DND-41 (cell line): ENCODE data around the gene MIB1.

Experiments used
- ATAC-seq: fragments of 200-7000 bp; cut with Tn5 transposase; 3 replicates; pipeline ENCODE4 v1.9.1; 2021; ENCODE audit warnings: low read depth; ENCODE audit not compliant: insufficient read depth
- DNase-seq: peaks from one replicate; pipeline ENCODE4 v3.0.0-alpha.2; 2020
- H2AFZ ChIP-seq: 2 replicates; pipeline ENCODE4 v1.6.0; 2012; ENCODE audit warnings: low read depth, low read length
- H3K27ac ChIP-seq: 2 replicates; pipeline ENCODE4 v1.5.1; 2012; ENCODE audit warnings: low read length, inconsistent platforms
- H3K27me3 ChIP-seq: fragments of 200-600 bp; sonication (generic); 2 replicates; pipeline ENCODE4 v1.6.0; 2012; ENCODE audit warnings: low read length, mild to moderate bottlenecking, inconsistent platforms; ENCODE audit not compliant: insufficient read depth, poor library complexity
- H3K36me3 ChIP-seq: 2 replicates; pipeline ENCODE4 v1.5.1; 2012; ENCODE audit warnings: low read length, inconsistent platforms; ENCODE audit not compliant: insufficient read depth
- H3K4me1 ChIP-seq: 2 replicates; pipeline ENCODE4 v1.5.1; 2012; ENCODE audit warnings: mild to moderate bottlenecking, low read length; ENCODE audit not compliant: insufficient read depth
- H3K4me2 ChIP-seq: 2 replicates; pipeline ENCODE4 v1.6.0; 2012; ENCODE audit warnings: mild to moderate bottlenecking, moderate library complexity, low read length, inconsistent platforms; ENCODE audit not compliant: insufficient read depth
- H3K4me3 ChIP-seq, 2 experiments: fragments of 200-600 bp in 1 of 2; shearing (Covaris generic) in 1 of 2; 2 replicates each; pipeline ENCODE4 v1.5.1; 2012 to 2016; ENCODE audit warnings: inconsistent platforms in 2 of 2, low read length in 2 of 2, mild to moderate bottlenecking in 2 of 2, low read depth in 1 of 2, moderate library complexity in 1 of 2
- H3K79me2 ChIP-seq: 2 replicates; pipeline ENCODE4 v1.6.0; 2012; ENCODE audit warnings: low read length, inconsistent platforms; ENCODE audit not compliant: insufficient read depth
- H3K9ac ChIP-seq: 2 replicates; pipeline ENCODE4 v1.6.0; 2012; ENCODE audit warnings: low read depth, mild to moderate bottlenecking, inconsistent platforms, low read length, moderate library complexity
- H3K9me3 ChIP-seq: 2 replicates; pipeline ENCODE4 v1.5.1; 2012; ENCODE audit warnings: low read length, moderate library complexity, mild to moderate bottlenecking, inconsistent platforms; ENCODE audit not compliant: insufficient read depth, severe bottlenecking
- H4K20me1 ChIP-seq: 2 replicates; pipeline ENCODE4 v1.6.0; 2012; ENCODE audit warnings: low read length; ENCODE audit not compliant: insufficient read depth
- CTCF ChIP-seq: IDR thresholded peaks from 2 replicates; pipeline ENCODE4 v1.5.1; 2012; ENCODE audit warnings: borderline replicate concordance, low read length, moderate library complexity, mild to moderate bottlenecking; ENCODE audit not compliant: poor library complexity, severe bottlenecking; ENCODE audit errors: extremely low read depth
- EZH2 ChIP-seq: IDR thresholded peaks from 3 replicates; pipeline ENCODE4 v1.6.1; 2012; ENCODE audit warnings: borderline replicate concordance, low read depth, mild to moderate bottlenecking, moderate library complexity, low read length, inconsistent platforms; ENCODE audit not compliant: severe bottlenecking

The MIB1 gene

GRCh38 chr18:21722687-21723086, 17.9 kb upstream of the MIB1 start:
- ATAC-seq = no peak

GRCh38 chr18:21725201-21725600, 15.4 kb upstream of the MIB1 start:
- no peak overlapping the region for H3K9ac ChIP-seq
- DNase-seq (no peak), ATAC-seq (no peak)
- H3K27ac ChIP-seq = no peak overlapping the region
- no peaks in the 10 kb centered on the region for H3K9me3 ChIP-seq
- H3K4me3 ChIP-seq = no peak overlapping the region
- H3K27me3 ChIP-seq = no peaks in the 10 kb centered on the region
- no peaks in the 10 kb centered on the region for H3K36me3 ChIP-seq
- H3K4me1 ChIP-seq = no peaks in the 10 kb centered on the region
- no peaks in the 10 kb centered on the region for H3K79me2 ChIP-seq
- H4K20me1 ChIP-seq = no peaks in the 10 kb centered on the region
- no peak overlapping the region for H2AFZ ChIP-seq
- no peak overlapping the region for H3K4me2 ChIP-seq
- TF ChIP-seq CTCF (no peak), EZH2 (no peak)

More at GRCh38 chr18:21722687-21723086, 17.9 kb upstream of the MIB1 start:
- H3K27ac ChIP-seq = no peak overlapping the region
- H3K9me3 ChIP-seq = no peaks in the 10 kb centered on the region
- no peaks in the 10 kb centered on the region for H4K20me1 ChIP-seq
- no peak for DNase-seq
- H2AFZ ChIP-seq = no peak overlapping the region
- no peaks in the 10 kb centered on the region for H3K27me3 ChIP-seq
- no peaks in the 10 kb centered on the region for H3K79me2 ChIP-seq
- H3K36me3 ChIP-seq = no peaks in the 10 kb centered on the region
- TF ChIP-seq EZH2 = no peak
- TF ChIP-seq CTCF = no peak
- no peaks in the 10 kb centered on the region for H3K4me1 ChIP-seq
- H3K4me3 ChIP-seq = no peak overlapping the region
- H3K9ac ChIP-seq = no peak overlapping the region
- no peak overlapping the region for H3K4me2 ChIP-seq

GRCh38 chr18:21727702-21728101, 12.9 kb upstream of the MIB1 start:
- H3K4me3 ChIP-seq = no peak overlapping the region
- no peak for ATAC-seq
- no peaks in the 10 kb centered on the region for H3K36me3 ChIP-seq
- H3K79me2 ChIP-seq = no peaks in the 10 kb centered on the region
- H3K4me1 ChIP-seq = no peaks in the 10 kb centered on the region
- no peaks in the 10 kb centered on the region for H3K9me3 ChIP-seq
- H2AFZ ChIP-seq = no peak overlapping the region
- no peak overlapping the region for H3K27ac ChIP-seq
- no peak for DNase-seq
- H3K27me3 ChIP-seq = no peaks in the 10 kb centered on the region
- H3K4me2 ChIP-seq = no peak overlapping the region
- H4K20me1 ChIP-seq = no peaks in the 10 kb centered on the region
- no peak overlapping the region for H3K9ac ChIP-seq
- TF ChIP-seq EZH2 (no peak), CTCF (no peak)

GRCh38 chr18:21733011-21733410, 7.6 kb upstream of the MIB1 start:
- H4K20me1 ChIP-seq = no peaks in the 10 kb centered on the region
- no peaks in the 10 kb centered on the region for H3K9me3 ChIP-seq
- H2AFZ ChIP-seq = no peak overlapping the region
- H3K36me3 ChIP-seq = no peaks in the 10 kb centered on the region
- DNase-seq = no peak
- H3K4me1 ChIP-seq = no peaks in the 10 kb centered on the region
- H3K4me2 ChIP-seq = no peak overlapping the region
- H3K27me3 ChIP-seq = no peaks in the 10 kb centered on the region
- H3K79me2 ChIP-seq = no peaks in the 10 kb centered on the region
- no peak overlapping the region for H3K4me3 ChIP-seq
- no peak overlapping the region for H3K27ac ChIP-seq
- H3K9ac ChIP-seq = no peak overlapping the region
- TF ChIP-seq CTCF = no peak
- TF ChIP-seq EZH2 = no peak
- no peak for ATAC-seq
